Mammary epithelial cell (primary cell): ENCODE measurements around the gene MAP3K6.

Source experiments
- CTCF ChIP-seq, 2 donors: IDR thresholded peaks in 1 of 2; conservative IDR thresholded peaks in 1 of 2; 2 replicates each; pipeline ENCODE4 v1.5.1; 2011 to 2012; ENCODE audit warnings: inconsistent platforms in 2 of 2, low read length in 2 of 2, mild to moderate bottlenecking in 2 of 2, control low read depth in 1 of 2, low read depth in 1 of 2; ENCODE audit not compliant: insufficient read depth in 1 of 2; ENCODE audit errors: extremely low read depth in 1 of 2
- EZH2 ChIP-seq: IDR thresholded peaks from 2 replicates; pipeline ENCODE4 v1.6.1; 2012; ENCODE audit warnings: low read length, inconsistent platforms, borderline replicate concordance

- TF ChIP-seq CTCF (conservative IDR thresholded peaks at IDR 0.05 in 1 of 2, IDR thresholded peaks at IDR 0.05 in 1 of 2; ENCODE audit: extremely low read depth in 1 of 2, insufficient read depth in 1 of 2, low read depth in 1 of 2, low read length in 2 of 2): no peak
- no peak for TF ChIP-seq EZH2
These were observed 24.4 kb downstream of the MAP3K6 start for GRCh38 chr1:27342391-27342777.
